Liver (tissue), 3 donors: ENCODE measurements around the gene TFR2.

Source experiments
- ATF3 ChIP-seq: IDR thresholded peaks from 2 replicates; pipeline ENCODE4 v1.6.1; 2016; ENCODE audit warnings: antibody characterized with exemption
- FOXA1 ChIP-seq: IDR thresholded peaks from 2 replicates; pipeline ENCODE4 v1.6.1; 2016; ENCODE audit warnings: antibody characterized with exemption
- GABPA ChIP-seq, 2 donors: IDR thresholded peaks in 1 of 2; conservative IDR thresholded peaks in 1 of 2; 2 replicates each; pipeline ENCODE4 v1.6.1; 2016; ENCODE audit warnings: antibody characterized with exemption in 2 of 2, mild to moderate bottlenecking in 1 of 2, moderate library complexity in 1 of 2
- HNF4G ChIP-seq: IDR thresholded peaks from 2 replicates; pipeline ENCODE4 v1.6.1; 2016; ENCODE audit warnings: antibody characterized with exemption
- JUND ChIP-seq, 2 donors: IDR thresholded peaks; 2 replicates each; pipeline ENCODE4 v1.6.1; 2016; ENCODE audit warnings: antibody characterized with exemption in 2 of 2
- RAD21 ChIP-seq, 2 donors: IDR thresholded peaks; 2 replicates each; pipeline ENCODE4 v1.6.1; 2016; ENCODE audit warnings: antibody characterized with exemption in 2 of 2, mild to moderate bottlenecking in 2 of 2
- REST ChIP-seq: IDR thresholded peaks from 2 replicates; pipeline ENCODE4 v1.6.1; 2016; ENCODE audit warnings: antibody characterized with exemption, mild to moderate bottlenecking
- RXRA ChIP-seq, 2 donors: IDR thresholded peaks; 2 replicates each; pipeline ENCODE4 v1.6.1; 2017 to 2018; ENCODE audit warnings: antibody characterized with exemption in 2 of 2, mild to moderate bottlenecking in 1 of 2
- SP1 ChIP-seq: IDR thresholded peaks from 2 replicates; pipeline ENCODE4 v1.6.1; 2018; ENCODE audit warnings: antibody characterized with exemption, mild to moderate bottlenecking
- YY1 ChIP-seq: IDR thresholded peaks from 2 replicates; pipeline ENCODE4 v1.6.1; 2016; ENCODE audit warnings: antibody characterized with exemption, mild to moderate bottlenecking
- TF ChIP-seq, protein P1 (sequence below): fragments of 150-350 bp; IDR thresholded peaks from 2 replicates; pipeline ENCODE4 v1.5.1; 2017; ENCODE audit warnings: improper control_type of control experiment, low read depth, low read length; ENCODE audit not compliant: missing input control
- TF ChIP-seq, protein P2 (sequence below): IDR thresholded peaks from 2 replicates; pipeline ENCODE4 v1.6.1; 2016; ENCODE audit warnings: antibody characterized with exemption
- donor health status: healthy.
- donor health status: healthy.

- TF ChIP-seq, protein P1, sequence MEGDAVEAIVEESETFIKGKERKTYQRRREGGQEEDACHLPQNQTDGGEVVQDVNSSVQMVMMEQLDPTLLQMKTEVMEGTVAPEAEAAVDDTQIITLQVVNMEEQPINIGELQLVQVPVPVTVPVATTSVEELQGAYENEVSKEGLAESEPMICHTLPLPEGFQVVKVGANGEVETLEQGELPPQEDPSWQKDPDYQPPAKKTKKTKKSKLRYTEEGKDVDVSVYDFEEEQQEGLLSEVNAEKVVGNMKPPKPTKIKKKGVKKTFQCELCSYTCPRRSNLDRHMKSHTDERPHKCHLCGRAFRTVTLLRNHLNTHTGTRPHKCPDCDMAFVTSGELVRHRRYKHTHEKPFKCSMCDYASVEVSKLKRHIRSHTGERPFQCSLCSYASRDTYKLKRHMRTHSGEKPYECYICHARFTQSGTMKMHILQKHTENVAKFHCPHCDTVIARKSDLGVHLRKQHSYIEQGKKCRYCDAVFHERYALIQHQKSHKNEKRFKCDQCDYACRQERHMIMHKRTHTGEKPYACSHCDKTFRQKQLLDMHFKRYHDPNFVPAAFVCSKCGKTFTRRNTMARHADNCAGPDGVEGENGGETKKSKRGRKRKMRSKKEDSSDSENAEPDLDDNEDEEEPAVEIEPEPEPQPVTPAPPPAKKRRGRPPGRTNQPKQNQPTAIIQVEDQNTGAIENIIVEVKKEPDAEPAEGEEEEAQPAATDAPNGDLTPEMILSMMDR: no peak
- TF ChIP-seq HNF4G: no peak
- no peak for TF ChIP-seq YY1
- no peak for TF ChIP-seq FOXA1
- no peak for TF ChIP-seq RAD21 (IDR thresholded peaks at IDR 0.05)
- TF ChIP-seq REST: no peak
- TF ChIP-seq JUND (IDR thresholded peaks at IDR 0.05): no peak
- no peak for TF ChIP-seq ATF3
- TF ChIP-seq RXRA (IDR thresholded peaks at IDR 0.05): no peak
- no peak for TF ChIP-seq SP1
- TF ChIP-seq GABPA (IDR thresholded peaks at IDR 0.05 in 1 of 2, conservative IDR thresholded peaks at IDR 0.05 in 1 of 2): no peak
- TF ChIP-seq, protein P2, sequence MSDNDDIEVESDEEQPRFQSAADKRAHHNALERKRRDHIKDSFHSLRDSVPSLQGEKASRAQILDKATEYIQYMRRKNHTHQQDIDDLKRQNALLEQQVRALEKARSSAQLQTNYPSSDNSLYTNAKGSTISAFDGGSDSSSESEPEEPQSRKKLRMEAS: no peak
Observed at GRCh38 chr7:100584054-100584682, 57.2 kb downstream of the TFR2 start.
